Right forelimb (tissue), 1 donor: ENCODE results near the gene TBC1D22A.
"Not testable (repeated sequence)": the region's sequence is repeated elsewhere in the genome, so short reads cannot be mapped to it uniquely, and the experiment has no call there.

Source experiments
- DNase-seq: peaks from one replicate; pipeline ENCODE4 v3.0.0-alpha.2; 2018

Gene TBC1D22A

DNA sequence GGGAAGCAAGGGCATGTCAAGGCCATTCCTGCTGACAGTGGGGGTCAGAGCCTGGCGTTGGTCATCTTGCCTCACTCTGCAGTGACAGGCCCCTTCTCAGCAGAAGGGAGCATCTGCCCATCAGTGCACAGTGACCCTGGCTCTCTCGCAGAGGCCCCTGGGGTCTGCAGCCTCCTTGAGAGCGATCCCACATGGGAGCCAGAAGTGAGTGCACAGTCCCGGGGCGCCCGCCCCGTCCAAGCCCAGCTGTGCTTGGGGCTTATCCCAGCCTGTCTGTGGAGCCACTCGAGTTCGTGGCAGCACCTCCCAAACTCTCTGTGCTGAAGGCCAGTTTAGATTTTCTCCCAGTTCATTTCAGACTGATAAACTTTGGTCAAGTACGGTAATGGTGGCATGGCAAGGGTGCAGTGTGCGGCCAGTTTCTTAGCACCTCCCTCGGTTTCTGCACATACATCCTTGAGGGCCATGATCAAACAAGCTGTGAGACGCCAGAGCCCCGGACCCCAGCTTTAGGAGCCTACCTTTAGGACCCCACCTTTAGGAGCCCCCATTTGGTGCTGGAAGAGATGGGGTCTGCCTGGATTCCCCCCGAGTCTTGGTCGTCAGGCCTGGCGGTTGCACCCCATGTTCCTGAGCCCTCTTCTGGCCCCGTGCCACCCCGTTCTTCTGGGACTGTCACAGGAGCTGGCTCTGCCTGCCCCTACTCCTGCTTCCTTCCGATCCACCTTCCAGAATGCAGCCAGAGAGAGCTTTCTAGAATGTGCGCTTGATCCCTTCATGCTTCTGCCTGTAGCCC, 369.4 kb downstream of the TBC1D22A start:
- DNase-seq = no peak

DNA sequence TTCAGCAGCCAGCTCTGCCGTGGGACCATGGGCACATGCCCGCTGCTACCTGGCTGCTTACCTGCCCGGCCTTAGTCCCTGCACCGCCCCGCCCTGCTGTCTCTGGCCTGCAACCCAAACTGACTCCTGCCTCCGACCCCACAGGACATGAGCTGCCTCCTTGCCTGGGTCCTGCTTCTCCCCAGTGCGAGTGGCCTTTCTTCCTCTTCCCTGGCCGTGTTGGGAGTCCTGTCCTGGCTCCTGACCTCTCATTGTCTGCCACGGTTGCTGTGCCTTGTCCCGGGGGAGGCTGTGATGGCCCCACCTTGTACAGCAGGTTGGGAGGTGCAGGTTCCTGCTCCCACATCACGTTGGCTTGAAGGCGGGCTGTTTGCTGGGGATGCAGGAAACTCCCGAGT, 370.0 kb downstream of the TBC1D22A start:
- DNase-seq = no peak

DNA sequence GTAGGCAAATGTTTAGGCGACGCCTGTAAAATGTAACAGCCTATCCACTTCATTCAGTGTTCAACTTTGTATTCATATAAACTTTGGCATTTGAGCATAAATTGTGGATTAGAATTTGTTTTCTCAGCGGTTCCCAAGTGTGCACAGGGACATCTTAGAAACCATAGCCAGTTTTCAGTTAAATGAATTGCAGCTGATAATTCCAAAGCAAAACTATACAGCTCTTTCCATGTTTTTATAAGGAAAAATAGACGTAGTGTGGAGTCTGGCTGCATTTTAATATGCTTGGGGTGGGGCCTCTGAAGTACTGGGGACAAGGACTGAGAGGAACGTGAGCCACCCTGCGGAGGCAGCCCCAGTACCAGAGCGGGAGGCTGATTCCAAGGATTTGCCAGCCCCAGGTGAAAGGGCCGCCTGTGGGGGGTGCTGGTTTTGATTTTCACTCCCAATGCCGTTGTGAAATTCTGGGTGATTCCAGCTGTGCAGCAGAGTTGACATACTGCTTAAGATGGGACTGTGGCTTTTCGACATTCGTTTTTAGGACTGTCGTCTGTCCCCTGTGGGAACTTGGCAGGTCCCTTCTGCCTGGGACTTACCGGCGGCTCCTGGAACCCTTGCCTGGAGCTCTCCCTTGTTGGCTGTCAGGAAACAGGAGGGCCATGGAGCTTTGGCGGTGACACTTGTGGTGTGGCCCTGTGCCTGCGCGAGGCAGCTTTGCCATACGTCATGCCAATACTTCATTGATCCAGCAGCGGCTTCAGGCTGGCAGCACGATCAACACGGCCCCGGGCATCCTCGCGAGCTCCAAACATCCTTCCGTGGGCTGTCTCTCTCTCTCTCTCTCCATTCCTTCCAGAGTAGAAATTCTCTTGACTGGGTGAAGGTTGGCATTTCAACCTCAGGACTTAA, 370.9 kb downstream of the TBC1D22A start:
- no peak for DNase-seq

DNA sequence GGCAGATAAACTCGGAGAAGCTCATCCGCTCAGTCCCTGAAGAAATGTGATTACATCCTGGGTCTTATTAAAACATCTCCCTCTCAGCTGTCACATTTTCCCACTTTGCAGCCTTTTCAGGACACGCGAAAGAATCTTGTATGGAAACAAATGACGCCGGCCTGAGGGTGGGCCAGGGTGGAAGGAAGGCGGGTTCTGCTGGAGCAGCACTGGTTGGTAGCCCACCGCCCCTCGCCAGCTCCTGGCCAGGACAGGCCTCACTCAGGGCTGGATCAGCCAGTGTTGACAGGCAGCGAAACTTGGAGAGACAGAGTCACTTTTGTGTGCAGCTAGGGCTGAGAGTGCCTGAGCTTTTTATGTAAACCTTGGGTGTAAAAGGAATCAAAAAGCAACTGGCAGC, 371.8 kb downstream of the TBC1D22A start:
- DNase-seq = no peak

DNA sequence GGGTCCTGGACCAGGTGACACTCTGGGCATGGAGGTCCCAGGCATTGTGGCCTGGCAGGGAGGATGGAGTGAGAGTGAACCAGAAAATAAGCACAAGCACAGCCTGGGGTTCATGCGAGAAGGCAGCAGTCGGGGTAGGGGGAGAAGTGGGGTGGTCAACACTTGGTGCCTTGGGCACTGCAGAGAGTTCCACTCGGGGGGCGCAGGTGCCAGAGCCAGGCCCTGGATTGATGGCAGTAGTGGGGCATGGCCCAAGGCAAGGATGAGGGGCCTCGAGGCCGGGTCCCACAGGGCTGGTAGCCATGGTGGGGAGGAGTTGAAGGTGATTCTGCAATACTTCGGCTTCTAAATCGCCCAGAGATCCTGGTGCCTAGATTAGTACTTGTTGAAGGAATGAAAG, 372.9 kb downstream of the TBC1D22A start:
- DNase-seq = no peak

DNA sequence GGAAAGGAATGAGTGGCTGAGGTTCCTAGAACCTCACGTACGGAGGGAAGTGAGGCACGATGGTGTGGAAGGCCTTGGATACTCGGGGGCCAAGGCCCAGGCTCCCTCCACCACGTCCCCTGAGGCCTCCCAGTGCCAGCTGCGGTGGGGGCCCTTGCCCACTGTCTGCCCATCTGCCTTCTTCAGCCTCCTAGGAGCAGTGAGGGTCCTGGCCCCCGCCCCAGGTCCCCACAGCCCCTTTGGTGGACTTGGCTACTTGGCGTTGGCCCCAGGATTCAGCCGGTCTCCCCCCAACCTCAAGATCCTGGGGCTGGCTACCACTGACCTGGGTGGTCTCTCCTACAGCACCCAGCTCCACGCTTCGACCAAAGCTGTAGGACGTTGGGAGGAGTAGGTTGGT, 373.6 kb downstream of the TBC1D22A start:
- DNase-seq = no peak

DNA sequence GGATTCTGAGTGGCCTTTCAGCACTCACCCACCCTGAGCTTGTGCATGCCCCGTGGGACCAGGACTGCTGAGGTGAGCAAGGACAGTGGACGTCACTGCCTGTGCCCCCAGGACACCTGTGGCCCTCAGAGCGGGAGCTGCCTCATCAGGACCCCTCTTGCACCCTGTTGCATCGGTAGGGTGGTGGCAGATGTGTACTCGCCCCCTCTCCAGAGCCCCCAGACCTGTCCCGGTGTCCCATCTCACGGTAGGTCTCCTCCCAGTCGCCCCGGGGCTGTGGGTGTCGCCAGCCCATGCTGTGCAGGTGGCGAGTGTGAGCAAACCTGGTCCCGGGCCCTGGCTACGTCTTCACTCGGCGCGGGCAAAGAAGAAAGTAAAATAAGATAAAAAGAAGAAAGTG, 374.2 kb downstream of the TBC1D22A start:
- DNase-seq = no peak

DNA sequence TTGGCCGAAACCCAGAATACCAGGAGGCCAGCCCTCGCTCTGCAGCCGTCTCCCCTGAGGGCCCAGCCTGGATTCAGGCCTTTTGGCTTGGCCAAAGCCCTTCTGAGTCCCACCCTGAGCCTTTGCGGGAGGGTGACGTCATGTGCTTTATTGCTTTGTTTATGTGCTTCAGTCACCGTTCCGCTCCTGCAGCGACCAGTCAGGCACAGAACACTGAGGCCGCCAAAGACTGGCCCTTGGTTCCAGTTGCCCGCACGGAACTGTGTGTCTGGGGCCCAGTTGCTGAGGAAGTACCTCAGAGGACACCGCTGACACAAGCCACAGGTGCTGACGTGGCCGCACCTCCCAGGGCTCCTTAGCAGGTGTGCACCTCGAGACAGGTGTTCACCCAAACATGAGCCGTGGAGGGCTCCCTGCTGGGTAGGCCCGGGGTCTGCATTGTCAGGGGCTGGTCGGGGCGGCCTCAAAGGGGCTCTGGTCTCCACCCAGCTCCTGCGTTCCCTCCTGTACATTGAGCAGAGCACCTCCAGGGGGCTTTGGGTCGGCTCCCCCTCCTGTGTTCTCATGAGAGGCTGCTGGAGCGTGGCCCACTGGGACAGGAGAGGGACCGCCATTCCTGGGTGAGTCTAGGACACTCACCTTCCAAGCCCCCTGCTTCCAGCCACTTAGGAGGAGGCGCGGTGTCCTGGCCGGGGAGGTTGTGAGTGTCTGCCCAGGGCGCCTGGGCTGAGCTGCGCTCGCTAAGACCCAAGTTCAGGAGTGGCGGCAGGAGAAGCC, 376.8 kb downstream of the TBC1D22A start:
- no peak for DNase-seq

DNA sequence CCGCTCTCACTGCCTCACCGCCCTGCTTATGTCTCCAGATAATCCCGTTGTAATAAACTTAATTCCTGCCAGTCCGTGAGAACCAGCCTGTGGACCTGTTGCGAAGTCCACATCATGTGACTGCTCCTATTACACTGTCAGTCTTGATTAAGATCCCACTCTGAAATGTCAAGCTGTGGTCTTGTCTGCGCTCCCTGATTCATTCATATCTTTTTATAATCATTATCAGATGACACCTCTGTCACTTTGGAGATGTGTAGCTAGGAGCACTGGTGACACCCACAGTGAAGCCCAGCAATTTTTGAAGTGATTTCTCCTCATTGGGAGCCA, 377.3 kb downstream of the TBC1D22A start:
- DNase-seq = no peak

DNA sequence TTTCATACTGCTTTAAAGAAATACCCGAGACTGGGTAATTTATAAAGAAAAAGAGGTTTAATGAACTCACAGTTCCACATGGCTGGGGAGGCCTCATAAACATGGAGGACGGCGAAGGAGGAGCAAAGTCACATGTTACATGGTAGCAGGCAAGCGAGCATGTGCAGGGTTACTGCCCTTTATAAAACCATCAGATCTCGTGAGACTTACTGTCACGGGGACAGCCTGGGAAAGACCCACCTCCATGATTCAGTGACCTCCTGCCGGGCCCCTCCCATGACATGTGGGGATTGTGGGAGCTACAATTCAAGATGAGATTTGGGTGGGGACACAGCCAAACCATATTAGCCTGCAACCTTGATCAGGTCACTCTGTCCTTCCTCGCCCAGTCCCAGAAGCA, 378.5 kb downstream of the TBC1D22A start:
- not testable (repeated sequence) for DNase-seq

DNA sequence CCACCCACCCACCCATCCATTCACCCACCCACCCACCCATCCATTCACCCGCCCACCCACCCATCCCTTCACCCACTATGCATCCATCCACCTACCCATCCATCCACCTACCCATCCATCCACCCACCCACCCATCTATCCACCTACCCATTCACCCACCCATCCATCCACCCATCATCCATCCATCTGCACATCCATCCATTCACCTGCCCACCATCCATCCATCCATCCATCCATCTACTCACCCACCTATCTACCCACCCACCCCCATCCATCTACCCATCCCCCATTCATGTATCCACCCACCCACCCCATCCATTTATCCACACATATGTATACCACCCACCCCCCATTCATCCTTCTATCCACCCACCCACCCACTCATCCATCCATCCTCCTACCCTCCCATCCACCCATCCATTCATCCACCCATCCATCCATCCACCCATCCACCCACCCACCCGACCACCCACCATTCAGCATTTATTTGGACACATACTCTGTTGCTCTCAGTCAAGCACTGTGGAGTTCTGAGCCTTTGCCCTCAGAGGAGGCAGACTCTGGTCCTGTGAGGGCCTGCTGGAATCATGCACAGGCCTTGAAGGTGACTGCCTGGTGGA, 380.1 kb downstream of the TBC1D22A start:
- no peak for DNase-seq

DNA sequence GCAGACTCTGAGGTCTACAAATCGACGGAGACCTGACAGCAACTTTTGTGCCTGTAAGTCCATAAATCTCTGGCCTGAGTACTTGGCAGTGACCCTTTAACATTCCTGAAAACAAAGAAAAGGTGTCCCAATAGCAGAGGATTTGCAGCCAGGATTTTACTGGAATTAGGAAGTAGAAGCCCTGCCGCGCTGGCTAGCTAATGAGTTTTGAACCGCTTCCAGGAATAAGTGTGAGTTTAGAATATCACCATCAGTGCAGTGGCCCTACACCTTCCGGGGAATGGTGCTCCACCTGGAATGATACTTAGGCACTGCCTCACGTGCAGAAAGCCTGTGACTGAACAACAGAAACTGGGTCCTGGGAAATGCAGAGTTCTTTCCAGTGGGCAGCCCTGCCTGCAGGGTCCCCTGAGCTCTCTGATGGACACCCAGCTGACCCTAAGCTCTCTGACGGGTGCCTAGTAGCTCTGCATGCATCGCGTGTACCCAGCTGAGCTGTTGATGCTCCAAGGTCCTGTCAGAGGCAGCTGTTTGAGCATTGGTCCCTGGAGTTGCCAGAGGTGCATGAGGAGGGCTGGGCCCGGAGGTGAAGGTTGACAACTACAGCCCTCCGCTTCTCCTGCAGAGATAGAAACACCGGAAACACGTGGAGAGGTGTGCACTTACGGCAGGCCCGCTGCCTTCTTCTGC, 380.9 kb downstream of the TBC1D22A start:
- no peak for DNase-seq

DNA sequence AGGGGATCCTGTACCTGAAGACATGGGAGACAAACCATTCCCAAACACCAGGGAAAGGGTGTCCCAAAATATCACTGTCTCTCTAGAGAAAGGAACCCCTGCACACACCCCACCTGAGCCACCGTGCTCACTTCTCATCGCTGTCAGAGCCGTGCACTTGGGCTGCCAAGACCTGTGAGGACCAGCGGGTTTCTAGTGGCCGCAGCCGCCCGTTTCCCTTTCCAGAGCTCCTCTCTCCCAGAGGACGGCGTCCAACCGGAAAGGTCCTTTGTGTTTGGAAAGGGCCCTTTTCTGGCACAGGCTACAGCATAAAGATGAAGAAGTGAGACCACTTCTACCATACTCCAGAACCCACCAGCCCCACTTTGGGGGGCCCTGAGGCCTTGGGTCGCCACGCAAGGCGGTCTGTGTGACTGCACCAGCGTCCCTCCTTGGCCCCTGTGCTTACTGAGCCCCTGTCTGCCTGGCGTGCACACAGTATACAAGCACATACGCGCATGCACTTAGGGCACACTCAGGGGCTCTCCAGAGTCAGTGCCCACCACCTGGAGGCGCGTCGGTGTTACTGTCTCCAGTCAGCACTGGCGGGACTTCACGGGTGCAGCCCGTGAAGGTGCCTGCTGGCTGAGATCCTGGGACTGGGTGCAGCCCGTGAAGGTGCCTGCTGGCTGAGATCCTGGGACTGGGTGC, 381.8 kb downstream of the TBC1D22A start:
- no peak for DNase-seq

DNA sequence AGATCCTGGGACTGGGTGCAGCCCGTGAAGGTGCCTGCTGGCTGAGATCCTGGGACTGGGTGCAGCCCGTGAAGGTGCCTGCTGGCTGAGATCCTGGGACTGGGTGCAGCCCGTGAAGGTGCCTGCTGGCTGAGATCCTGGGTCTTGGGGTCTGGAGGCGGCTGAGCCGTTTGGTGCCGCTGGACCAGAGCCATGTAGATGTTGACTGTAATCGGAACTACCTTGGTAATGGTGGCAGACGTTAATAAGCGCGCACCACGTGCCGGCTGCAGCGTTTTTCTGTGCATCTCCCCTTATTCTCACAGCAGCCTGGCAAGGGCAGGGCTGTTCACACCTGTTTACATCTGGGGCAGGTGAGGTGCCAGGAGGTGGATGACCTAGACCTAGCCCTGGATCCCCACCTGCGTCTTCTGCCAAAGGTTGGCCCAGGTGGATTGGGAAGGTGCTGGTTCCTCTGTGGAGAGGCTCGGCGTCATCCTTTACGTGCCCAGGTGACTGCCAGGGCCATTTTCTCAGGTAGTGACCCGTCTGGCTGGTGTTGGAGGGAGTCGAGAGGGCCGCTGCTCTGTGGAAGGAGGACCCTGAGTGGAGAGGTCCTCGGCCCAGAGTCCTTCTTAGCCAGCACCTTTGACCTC, 382.5 kb downstream of the TBC1D22A start:
- no peak for DNase-seq

DNA sequence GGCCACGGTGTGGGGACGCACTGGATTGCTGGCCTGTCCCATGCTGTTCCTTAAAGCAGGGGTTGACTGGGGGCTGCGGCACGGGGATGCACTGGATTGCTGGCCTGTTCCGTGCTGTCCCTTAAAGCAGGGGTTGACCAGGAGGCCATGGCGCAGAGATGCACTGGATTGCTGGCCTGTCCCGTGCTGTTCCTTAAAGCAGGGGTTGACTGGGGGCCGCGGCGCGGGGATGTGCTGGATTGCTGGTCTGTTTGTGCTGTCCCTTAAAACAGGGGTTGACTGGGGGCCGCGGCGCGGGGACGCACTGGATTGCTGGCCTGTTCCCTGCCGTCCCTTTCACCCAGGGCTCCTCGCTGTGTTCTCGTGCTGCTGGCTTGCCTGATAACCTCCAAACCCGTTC, 383.4 kb downstream of the TBC1D22A start:
- DNase-seq = no peak

DNA sequence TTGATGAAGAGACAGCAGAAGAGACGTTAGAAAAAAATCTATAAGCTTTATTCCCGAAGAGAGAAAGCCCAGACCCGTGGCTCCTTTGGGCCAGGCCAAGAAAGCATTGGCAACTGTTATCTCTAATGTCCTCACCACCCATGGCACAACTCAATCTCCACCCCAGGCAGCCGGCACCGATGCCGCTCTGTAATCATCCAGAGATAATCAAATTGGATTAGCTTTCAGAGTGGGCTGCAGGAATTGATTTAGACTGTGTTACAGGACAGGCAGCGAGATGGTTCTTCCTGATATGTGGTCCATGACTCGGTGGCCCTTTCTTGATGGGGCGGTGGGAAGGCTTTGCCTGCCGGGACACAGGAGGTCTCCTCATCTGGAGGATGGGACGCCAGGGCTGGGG, 383.9 kb downstream of the TBC1D22A start:
- DNase-seq = no peak

DNA sequence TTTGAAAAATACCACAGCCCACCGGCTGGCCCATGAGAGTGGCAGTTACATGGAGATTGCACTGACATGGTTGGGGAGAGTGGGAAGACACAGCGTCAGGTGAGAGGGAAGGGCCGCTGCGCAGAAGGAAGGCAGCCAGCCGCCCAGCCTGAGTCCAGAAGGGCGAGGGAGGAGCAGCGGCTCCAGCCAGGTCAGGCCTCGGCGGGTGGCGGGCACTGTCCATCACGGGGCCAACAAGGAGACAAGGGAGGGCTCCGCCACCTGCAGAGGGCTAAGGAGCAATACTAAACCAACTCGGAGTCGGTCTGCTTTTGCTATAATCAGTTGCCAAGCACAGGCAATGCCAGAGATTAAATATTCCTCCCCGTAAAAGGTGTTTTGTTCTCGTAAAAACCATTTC, 384.5 kb downstream of the TBC1D22A start:
- DNase-seq = no peak

DNA sequence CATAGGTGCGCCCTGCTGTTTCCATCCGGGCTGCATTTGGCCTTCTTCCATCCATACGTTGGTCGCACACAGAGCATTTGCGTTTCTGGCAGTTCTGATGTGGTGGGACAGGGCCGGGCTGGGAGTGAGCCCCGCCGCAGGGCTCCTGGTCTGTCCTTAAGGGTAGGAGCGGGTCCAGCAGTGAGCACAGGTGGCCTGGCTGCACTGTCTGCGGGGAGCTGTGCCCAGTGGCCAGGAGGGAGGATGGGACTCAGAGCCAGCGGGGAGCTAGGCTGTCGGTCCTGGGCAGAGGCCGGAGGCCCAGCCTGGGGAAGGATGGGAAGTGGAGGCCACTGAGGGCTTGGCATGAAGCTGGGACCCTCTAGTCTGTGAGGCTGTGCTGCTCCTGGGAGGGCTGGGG, 385.1 kb downstream of the TBC1D22A start:
- DNase-seq = no peak

DNA sequence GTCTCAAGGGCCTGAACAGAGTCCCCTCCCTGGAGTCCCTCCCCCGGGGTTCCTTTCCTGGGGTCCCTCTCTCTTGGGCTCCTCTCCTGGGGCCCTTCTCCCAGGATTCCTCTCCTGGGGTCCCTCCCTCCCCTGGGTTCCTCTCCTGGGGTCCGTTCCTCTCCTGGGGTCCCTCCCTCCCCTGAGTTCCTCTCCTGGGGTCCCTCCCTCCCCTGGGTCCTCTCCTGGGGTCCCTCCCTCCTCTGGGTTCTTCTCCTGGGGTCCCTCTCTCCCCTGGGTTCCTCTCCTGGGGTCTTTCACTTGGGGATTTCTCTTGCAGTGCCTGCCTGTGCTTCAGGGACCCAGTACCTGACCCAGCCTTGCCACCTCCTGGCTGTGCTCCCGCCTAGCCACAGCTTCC, 386.1 kb downstream of the TBC1D22A start:
- DNase-seq = no peak

DNA sequence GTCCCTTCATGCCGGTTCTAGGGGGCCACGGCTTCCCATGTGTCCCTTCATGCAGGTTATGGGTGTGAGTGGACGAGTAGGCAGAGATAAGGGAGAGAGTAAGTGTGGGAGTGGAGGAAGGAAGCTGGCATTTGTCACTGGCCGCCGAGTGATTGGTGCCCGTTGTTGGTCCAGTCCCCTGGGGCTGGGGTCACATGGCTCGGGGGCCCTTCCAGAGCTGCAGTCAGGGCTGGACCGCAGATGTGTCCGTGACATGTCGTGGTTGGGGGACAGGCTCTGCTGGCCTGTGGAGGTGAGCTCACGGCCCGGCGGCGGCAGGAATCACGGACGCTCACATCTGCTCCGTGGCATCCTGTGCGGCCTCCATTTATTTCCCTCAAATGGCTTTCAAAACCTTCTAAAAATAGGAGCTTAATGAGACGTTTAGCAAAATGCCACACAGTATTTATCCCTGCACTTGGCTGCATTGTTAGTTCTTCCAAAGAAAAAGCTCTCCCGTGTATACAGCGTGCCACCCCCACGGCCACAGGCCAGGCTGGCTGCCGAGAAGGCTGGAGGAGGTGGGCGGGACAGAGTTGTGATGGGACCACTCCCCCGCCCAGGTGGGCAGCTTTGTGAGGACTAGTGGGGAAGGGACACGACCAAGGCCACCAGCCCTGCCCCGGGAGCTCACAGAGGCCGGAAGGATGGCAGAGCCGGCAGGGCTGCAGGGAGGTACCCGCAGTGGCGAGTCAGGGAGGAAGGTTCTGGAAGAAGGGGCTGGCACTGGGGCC, 386.7 kb downstream of the TBC1D22A start:
- DNase-seq = no peak

DNA sequence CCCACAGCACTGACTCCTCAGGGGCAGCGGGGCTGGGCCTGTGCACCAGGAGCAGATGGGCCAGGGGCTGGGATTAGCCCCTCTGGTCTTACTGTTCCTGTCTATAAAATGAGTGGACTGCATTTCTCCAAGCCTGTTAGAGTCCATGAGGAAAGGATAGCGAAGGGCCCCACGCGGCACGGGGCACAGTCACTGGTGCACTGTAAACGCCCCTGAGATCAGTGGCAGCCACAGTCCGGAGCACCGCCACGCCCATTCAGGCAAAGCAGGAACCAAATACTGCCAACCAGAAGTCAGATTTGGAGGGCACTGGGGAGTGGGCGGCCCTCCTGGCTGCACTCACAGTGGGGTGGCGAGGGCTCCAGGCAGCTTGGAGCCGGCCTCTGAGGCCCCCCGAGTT, 387.5 kb downstream of the TBC1D22A start:
- DNase-seq = no peak
